K562 (cell line): Measurements from ENCODE around the gene KRTAP10-4. TPM values are rescaled to one million over a fixed set of nuclear protein-coding genes. Genes with fewer than 3 reads are reported as not detected.

Source experiments
- ATAC-seq: fragments of 200-7000 bp; cut with Tn5 transposase; 3 replicates; pipeline ENCODE4 v1.9.1; 2020; ENCODE audit warnings: moderate library complexity
- BruUV-seq: library from RNA; stranded (reverse); fragments of 400-500 nt; replicated peaks from 2 replicates; lab custom pipeline; 2021; lab: Mats Ljungman, UMichigan
- CTCF ChIA-PET: fragments of 300-600 bp; formaldehyde crosslinking; extraction: SDS; loops from one replicate; lab custom pipeline; 2021; ENCODE audit warnings: low intra/inter-chr PET ratio; lab: Yijun Ruan, JAX
- POLR2A ChIA-PET: fragments of 300-600, 350-650 bp; sonication (Branson Sonifier 250); formaldehyde crosslinking; extraction: SDS; loops from one replicate; lab custom pipeline; 2021; ENCODE audit warnings: antibody characterized with exemption, inconsistent platforms; lab: Yijun Ruan, JAX
- DNase-seq, 4 experiments: peaks; one replicate each; pipeline versions ENCODE4 v3.0.0 to v3.0.0-alpha.2; 2011 to 2018; ENCODE audit warnings: low spot score in 3 of 4, mixed read lengths in 3 of 4; ENCODE audit errors: extremely low read depth in 1 of 4
- FAIRE-seq: peaks from 2 replicates; lab custom pipeline; 2011; peaks lifted over from hg19 to GRCh38; lab: Jason Lieb, UNC
- H2AFZ ChIP-seq: 2 replicates; pipeline ENCODE4 v1.6.0; 2011; ENCODE audit warnings: low read depth, low read length, control low read depth, inconsistent platforms
- H3K27ac ChIP-seq: fragments of 200-600 bp; 3 replicates; pipeline ENCODE4 v1.8.0; 2011; ENCODE audit warnings: low read depth, mild to moderate bottlenecking, control low read depth, inconsistent platforms, low read length, moderate library complexity, mixed read lengths; ENCODE audit errors: extremely low read depth
- H3K27me3 ChIP-seq, 2 experiments: fragments of 300-600 bp in 1 of 2; 2 replicates in 1 of 2; 3 replicates in 1 of 2; pipeline versions ENCODE4 v1.6.0 to v1.8.0; 2011; ENCODE audit warnings: inconsistent platforms in 2 of 2, low read length in 2 of 2, mild to moderate bottlenecking in 1 of 2, mixed read lengths in 1 of 2, moderate library complexity in 1 of 2; ENCODE audit not compliant: control insufficient read depth in 2 of 2, insufficient read depth in 2 of 2
- H3K36me3 ChIP-seq: fragments of 300-600 bp; 3 replicates; pipeline ENCODE4 v1.8.0; 2011; ENCODE audit warnings: mild to moderate bottlenecking, low read length, inconsistent platforms; ENCODE audit not compliant: control insufficient read depth, insufficient read depth
- H3K4me1 ChIP-seq, 2 experiments: fragments of 200-600 bp in 1 of 2; replicated peaks in 1 of 2; 2 replicates in 1 of 2; 3 replicates in 1 of 2; pipeline versions ENCODE4 v1.5.1 to v1.8.0; 2011; ENCODE audit warnings: inconsistent platforms in 2 of 2, low read length in 2 of 2, mild to moderate bottlenecking in 1 of 2, mixed read lengths in 1 of 2, moderate library complexity in 1 of 2; ENCODE audit not compliant: control insufficient read depth in 2 of 2, insufficient read depth in 2 of 2
- H3K4me2 ChIP-seq: 2 replicates; pipeline ENCODE4 v1.6.1; 2011; ENCODE audit warnings: low read length, control low read depth, inconsistent platforms, mixed read lengths; ENCODE audit not compliant: insufficient read depth
- H3K4me3 ChIP-seq: fragments of 200-600 bp; sonication (generic), shearing (Covaris generic); 2 replicates; pipeline ENCODE4 v1.5.1; 2016; ENCODE audit warnings: control low read depth, inconsistent platforms
- H3K79me2 ChIP-seq: fragments of 200-600 bp; 3 replicates; pipeline ENCODE4 v1.8.0; 2011; ENCODE audit warnings: low read length, inconsistent platforms; ENCODE audit not compliant: control insufficient read depth, insufficient read depth
- H3K9ac ChIP-seq, 2 experiments: 2 replicates each; pipeline versions ENCODE4 v1.6.0 to v1.6.1; 2011; ENCODE audit warnings: low read depth in 2 of 2, low read length in 2 of 2, control low read depth in 1 of 2, inconsistent platforms in 1 of 2, mild to moderate bottlenecking in 1 of 2, mixed read lengths in 1 of 2; ENCODE audit not compliant: insufficient read depth in 1 of 2
- H3K9me1 ChIP-seq: one replicate; pipeline ENCODE4 v1.6.0; 2011; ENCODE audit warnings: inconsistent platforms, mild to moderate bottlenecking, low read length, moderate library complexity; ENCODE audit not compliant: control insufficient read depth, insufficient read depth
- H3K9me3 ChIP-seq: replicated peaks from 2 replicates; pipeline ENCODE4 v1.5.1; 2011; ENCODE audit warnings: low read depth, low read length, inconsistent platforms; ENCODE audit not compliant: control insufficient read depth, insufficient read depth
- H4K20me1 ChIP-seq: replicated peaks from 2 replicates; pipeline ENCODE4 v1.6.1; 2011; ENCODE audit warnings: low read length, inconsistent platforms, mixed read lengths; ENCODE audit not compliant: control insufficient read depth, insufficient read depth
- HDAC3 ChIP-seq: fragments of 450-650 bp; IDR thresholded peaks from 2 replicates; pipeline ENCODE4 v1.6.1; 2018; ENCODE audit warnings: borderline replicate concordance, mild to moderate bottlenecking, moderate library complexity; ENCODE audit not compliant: partially characterized antibody
- MBD1 ChIP-seq: fragments of 250-450 bp; sonication (Bioruptor Pico); IDR thresholded peaks from 2 replicates; pipeline ENCODE4 v1.8.0; 2022; ENCODE audit warnings: inconsistent platforms
- SMARCA5 ChIP-seq: fragments of 450-650 bp; IDR thresholded peaks from 2 replicates; pipeline ENCODE4 v1.6.1; 2016
- ZNF121 ChIP-seq: sonication (generic); formaldehyde crosslinking; conservative IDR thresholded peaks from 2 replicates; pipeline ENCODE4 v1.8.0; 2022; ENCODE audit warnings: missing genetic modification reagents
- ZNF165 ChIP-seq: fragments of 250-450 bp; sonication (Bioruptor Pico); IDR thresholded peaks from 2 replicates; pipeline ENCODE4 v1.4.0; 2020; ENCODE audit warnings: borderline replicate concordance
- ZNF253 ChIP-seq: fragments of 250-450 bp; sonication (Bioruptor Pico); conservative IDR thresholded peaks from 2 replicates; pipeline ENCODE4 v1.6.1; 2021; ENCODE audit warnings: mild to moderate bottlenecking
- ZNF445 ChIP-seq: fragments of 250-450 bp; sonication (Bioruptor Pico); IDR thresholded peaks from 2 replicates; pipeline ENCODE4 v1.4.0; 2020; ENCODE audit warnings: low read depth, mild to moderate bottlenecking, moderate library complexity
- WGBS: fragments of 100-300 bp; shearing (Covaris generic); methylation state at CpG from one replicate; pipeline ENCODE4 v1.1.6; 2016; ENCODE audit warnings: low coverage, mixed read lengths; ENCODE audit not compliant: insufficient coverage; ENCODE audit errors: missing lambda C conversion rate; 5-methylcytosine and 5-hydroxymethylcytosine counted together
- in situ Hi-C: fragments of 300-500 bp; cut with MboI; formaldehyde crosslinking; loops from 4 replicates; pipeline ENCODE4 v1.15.0; 2018; ENCODE audit warnings: inconsistent platforms, mixed read lengths
- intact Hi-C: fragments of 100-400 bp; cut with micrococcal nuclease; formaldehyde crosslinking; loops from 2 replicates; pipeline ENCODE4 v1.14.2; 2022
- polyA plus RNA-seq, 8 experiments: library from polyadenylated mRNA; depleted of rRNA in 4 of 8; stranded (reverse) in 5 of 8; unstranded in 3 of 8; fragments of >200 nt; fragmentation: Nextera tagmentation in 2 of 8; fragmentation: Illumina TruSeq in 1 of 8; extraction: Ambion mirVana in 2 of 8; extraction: Trizol in 1 of 8; gene quantifications; 2 replicates each; pipeline versions ENCODE4 v1.2.1 to v1.2.3, GENCODE V29; 2011 to 2014; ENCODE audit warnings: inconsistent platforms in 1 of 8, missing spikeins in 1 of 8
- total RNA-seq, 7 experiments: library from RNA; depleted of rRNA in 6 of 7; stranded (reverse); fragments of >200 nt in 6 of 7; fragmentation: Illumina TruSeq in 2 of 7; extraction: Trizol in 2 of 7; gene quantifications; 2 replicates each; pipeline versions ENCODE4 v1.2.1 to v1.2.3, GENCODE V29; 2011 to 2021; ENCODE audit warnings: low replicate concordance in 1 of 7

The KRTAP10-4 gene
- total and polyA plus RNA-seq, 9 of the 15 experiments (the other 6 are each of a cell fraction or from before 2014, with no cell fraction given), result not detected

DNA sequence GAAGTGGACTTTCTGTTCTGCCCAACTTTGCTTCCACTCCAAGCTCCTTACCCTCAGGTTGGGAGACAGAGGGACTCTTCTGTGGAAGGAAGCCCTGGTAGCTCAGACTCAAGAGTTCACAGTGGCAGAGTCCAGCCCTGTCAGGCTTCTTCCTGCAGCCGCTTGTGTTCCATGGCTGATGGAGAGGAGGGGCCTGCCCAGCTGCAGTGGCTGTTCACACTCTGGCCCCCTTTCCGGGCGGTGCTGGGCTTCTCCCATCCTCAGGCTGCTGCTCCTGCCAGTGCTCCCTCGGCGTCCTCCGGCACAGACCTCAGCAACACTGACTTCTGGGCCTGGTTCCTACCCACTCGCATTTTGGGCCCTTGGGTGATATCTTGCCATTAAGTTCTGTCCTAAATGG, 37.6 kb upstream of the KRTAP10-4 start:
- BruUV-seq, result no TSS peak
- Histone ChIP-seq H3K9me3 (no peaks in the 10 kb centered on the region; the same call in 1 of the 2 replicates), H3K27ac (no peak overlapping the region), H3K4me3 (no peak overlapping the region), H3K27me3 (peaks cover 23 to 55% of the 10 kb centered on the region in 2 experiments), H3K4me2 (no peak overlapping the region), H4K20me1 (0 out of 2 replicates have a peak, but pooled peaks cover 6% of the 10 kb centered on the region), H3K9ac (no peak overlapping the region; a peak in 1 of 4 replicates), H2AFZ (no peak overlapping the region)
- intact Hi-C loops, result no loop called here
- 0% methylated on average over 7 of the region's 7 CpGs for WGBS
- CTCF ChIA-PET, result no interaction called here
- ATAC-seq, result no peak
- POLR2A ChIA-PET, result interaction anchor here (1.0 kb wide), 1 partner anchor 21 kb away, joined by 3 read pairs; no protein-coding TSS in a partner anchor
- FAIRE-seq, result no peak
- no peak for DNase-seq
- TF ChIP-seq MBD1, result no peak
- no peak for TF ChIP-seq ZNF445 (CRISPR knock-in tag)
- TF ChIP-seq ZNF165, result no peak
- TF ChIP-seq ZNF253 (CRISPR knock-in tag), result no peak
- TF ChIP-seq SMARCA5, result no peak
- TF ChIP-seq HDAC3, result no peak
- TF ChIP-seq ZNF121 (CRISPR knock-in tag), result no peak
- TF ChIP-seq, all 486 proteins: peak for 0
- H3K4me1 ChIP-seq, result peaks cover 0 to 19% of the 10 kb centered on the region in 2 experiments; a peak in 2 of 5 replicates
- no peaks in the 10 kb centered on the region for H3K36me3 ChIP-seq
- H3K79me2 ChIP-seq, result no peaks in the 10 kb centered on the region
- in situ Hi-C loops, result no loop called here
- no peaks in the 10 kb centered on the region for H3K9me1 ChIP-seq
